NCI-H82 (cell line): ENCODE data around the gene STAT4.

ENCODE experiments used
- DNase-seq: peaks from one replicate; lab custom pipeline; 2025; lab: John Stamatoyannopoulos, UW

Gene STAT4

DNA sequence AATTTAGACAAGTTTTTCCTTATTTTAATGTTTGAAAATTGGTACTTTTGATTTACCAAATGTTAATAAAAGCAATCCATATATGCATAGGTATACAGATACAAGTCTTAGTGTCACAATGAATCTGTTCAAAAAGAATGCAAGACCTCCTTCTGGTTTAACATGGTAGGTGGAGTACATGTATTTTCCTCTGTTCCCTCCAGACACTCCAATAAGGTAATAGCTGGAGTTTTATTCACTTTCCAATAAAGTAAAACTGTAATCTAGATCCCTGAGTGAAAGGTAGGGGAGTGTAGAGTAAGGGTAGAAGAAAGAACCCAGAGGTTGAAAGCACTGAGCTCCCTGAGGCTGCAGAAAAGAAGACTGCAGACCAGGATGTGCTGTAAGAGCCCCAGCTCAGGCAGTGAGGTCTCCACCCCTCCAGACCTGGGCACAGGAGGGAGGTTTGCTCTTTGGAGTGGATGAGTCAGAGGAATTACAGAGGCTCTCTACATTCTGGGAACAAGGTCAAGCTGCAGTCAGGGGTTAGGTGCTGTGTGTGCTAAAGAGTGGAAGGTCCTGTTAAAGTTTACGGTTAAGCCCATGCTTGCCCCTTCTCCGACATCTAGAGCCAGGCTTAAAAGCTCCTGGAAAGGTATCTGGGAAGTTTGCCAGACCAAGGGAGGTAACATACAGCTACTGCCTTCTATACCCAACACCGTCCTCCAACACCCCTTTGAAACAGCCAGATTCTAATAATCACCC, 109.2 kb downstream of the STAT4 start:
- no peak for DNase-seq

DNA sequence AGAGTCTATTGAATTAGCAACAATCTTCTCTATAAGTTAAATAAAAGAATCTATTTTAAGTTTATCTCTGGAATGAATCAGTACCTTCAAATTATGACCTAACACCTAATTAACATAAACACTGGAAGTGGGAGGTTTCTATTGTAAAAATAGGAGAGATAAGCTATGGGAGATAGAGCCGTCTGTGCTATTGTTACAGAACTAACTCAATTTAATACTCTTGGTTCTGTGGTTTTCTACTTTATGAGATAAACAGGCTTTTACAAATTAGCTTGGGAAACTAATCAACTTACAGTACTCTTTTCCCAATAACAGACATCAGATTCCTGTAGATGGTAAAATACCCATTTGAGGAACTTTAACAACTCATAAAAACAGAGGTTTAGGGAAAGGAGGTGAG, 111.2 kb downstream of the STAT4 start:
- no peak for DNase-seq

DNA sequence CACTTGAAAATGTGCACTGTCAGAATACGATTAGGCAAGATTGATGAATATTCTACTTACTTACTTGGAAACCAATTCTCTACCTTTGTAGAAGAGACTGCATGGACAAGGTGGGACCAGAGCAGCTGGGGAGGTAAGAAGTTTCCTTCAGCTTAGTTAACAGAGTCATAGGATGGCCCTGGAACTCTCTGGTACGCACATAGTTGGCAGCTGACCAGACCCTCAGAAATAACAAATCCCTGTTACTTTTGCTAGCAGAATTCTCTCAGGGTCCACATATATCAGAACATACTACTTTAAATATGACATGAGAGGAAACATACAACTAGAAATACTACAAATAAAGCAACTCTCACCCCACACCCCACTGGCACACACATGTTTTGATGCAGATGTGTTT, 112.1 kb downstream of the STAT4 start:
- DNase-seq = no peak

DNA sequence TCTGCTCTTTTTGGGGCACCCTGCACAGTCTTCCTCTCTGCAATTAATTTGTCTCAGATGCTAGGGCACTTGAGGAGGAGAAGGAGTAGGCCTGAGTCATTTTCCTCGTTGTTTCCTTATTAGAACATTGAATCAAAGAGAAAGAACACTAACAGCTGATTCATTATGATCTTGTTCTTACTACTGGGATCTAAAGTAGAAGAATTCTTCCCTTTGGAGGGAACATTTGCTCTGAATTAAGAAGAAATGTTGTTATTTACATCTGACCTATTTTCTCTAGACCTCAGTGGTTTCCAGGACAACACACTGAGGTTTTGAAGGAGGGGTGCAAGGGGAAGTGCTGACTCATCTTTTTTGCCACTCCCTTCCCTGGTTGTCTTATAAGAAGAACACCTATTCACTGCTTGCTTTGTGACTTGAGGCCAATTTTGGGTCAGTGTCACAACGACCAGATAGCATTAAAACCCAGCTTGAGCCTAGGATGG, 112.5 kb downstream of the STAT4 start:
- no peak for DNase-seq

DNA sequence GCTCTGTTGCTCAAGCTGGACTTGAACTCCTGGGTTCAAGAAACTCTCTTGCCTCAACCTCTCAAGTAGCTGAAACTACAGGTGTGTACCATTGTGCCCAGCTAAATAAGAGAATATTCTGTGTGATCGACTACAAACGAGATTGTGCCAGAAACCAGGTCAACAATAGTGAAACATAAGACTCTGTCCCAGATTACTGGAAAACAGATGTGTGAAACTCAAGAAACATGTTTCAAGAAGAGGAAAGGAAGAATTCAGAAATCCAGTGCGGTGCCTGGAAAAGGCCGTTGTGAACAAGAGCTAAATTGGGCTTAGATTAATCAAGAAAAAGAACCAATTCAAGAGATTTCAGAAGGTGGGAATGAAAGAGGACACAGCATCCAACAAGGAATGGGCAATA, 113.4 kb downstream of the STAT4 start:
- DNase-seq = no peak

DNA sequence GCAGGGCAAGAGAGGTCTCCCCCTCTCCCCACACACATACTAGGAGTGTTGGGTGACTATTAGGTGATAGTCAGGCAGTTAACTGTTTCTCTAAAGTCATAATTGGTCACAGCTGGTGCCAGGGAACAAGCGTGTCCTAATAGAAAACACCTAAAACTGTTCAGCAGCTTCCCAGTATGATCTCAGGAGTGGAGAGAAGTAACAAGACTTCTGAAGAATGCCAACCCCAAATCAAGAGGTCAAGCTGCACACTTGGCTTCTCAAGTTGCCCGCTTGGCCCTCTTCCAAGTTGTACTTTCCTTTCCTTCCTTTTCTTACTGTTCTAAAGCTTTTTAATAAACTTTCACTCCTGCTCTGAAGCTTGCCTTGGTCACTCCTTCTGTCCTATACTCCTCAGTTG, 114.4 kb downstream of the STAT4 start:
- no peak for DNase-seq

DNA sequence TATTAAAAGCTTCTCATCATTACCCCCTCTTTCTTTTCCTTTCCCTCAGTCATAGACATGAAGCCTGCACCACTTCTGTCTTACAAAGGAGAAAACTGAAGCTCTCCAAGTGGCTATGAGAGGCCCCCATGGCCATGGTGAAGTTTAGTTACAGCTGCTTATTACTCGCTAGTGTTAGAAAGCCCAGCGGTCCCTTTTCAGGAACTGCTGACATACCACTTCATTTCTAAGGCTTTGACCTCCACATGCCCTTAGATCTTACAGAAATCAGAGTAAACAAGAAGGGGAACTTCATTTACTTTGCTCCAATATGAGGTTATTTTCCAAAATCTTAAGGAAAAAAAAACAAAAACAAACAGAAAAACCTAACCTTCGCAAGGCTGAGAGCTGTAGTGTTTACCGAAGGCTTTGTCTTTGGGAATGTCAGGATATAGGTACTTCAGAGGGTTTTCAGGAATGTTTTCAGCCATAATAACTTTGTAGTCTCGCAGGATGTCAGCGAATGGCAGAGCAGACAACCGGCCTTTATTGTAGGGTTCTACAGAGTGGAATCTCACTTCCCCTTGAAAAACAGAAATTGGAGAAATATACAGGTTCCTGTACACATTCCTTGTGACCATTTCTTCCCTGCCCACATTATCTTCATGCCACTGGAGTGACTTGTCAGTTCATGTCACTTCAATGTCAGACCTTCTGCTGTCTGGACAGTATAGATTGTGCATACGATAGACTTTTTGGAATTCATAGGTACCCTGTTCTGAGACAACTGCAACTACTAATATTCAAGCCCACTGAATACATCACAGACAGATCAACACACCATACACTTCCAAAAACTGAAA, 118.0 kb downstream of the STAT4 start:
- no peak for DNase-seq

DNA sequence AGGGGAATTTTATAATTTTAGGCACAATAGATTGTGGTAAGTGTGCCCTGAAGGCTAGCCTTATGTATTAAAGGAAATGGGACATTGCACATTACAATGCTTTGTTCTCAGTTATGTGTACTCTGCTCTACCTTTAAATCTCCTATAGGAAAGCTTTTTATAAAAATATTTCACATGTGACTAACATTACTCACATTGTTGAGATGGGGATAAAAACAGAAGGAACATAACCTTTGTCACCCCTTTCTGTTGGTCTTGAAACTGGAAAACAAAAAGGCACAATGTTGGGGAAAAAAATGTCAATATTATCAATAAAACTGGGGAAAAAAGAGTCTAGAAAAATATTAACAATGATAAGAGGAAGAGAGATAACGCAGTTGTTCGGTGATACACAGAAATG, 119.5 kb downstream of the STAT4 start:
- no peak for DNase-seq

DNA sequence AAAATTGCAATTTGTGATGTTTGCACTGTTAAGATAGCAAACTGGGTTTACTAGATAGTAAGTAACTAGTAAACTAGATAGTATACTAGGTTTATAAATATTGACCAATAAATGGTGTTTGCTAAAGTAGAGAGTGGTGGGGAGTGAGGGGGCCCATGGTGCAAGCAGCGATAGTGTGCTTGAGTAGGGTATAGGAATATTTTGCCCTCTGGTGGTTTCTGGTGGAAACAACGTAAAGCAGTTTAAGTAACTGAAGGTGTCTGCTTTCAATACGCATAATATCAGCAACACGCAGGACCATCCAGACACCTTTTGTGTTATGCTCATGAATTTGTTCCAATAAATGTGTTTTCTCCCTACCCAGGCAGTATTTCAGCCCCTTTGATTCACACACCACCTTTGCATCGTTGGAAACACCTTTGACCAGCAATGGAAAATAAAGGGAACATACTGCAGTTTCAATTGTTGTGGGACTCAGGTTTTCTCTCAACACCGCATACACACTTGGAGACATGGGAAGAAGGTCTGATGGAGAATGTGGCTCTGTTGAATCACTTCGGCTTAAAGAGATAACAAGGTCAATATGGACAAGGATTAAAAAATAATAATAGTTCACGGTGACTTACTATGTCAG, 120.2 kb downstream of the STAT4 start:
- peak; percentile 79 for DNase-seq

DNA sequence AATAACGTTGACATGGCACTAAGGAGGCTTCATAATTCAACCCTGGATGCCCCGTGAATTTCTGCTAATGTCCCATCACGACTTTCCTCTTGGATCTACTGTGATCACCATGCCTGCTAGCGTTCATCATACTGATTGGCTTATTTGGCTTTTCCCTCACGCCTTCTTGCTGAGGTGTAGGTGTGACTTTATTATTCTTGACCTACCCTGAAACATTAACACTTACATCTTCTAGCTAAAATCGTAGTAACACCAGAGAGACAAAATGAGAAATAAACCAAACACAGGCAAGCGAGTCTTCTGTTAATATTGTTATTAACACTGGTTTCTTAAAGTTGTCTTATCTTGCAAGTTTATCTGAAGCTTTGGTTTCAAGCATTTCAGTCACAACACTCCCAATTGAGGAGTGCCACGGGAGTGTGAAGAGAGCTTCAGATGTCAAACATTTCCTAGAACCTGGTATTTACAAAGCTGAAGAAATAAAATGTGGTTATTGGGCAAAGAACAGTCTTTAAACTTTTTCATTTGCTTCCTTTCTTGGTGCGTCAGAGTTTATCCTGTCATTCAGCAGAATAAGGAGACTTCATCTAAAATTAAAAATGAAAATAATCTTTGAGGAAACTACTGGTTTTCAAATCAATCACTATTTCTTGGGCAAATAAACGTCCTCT, 121.4 kb downstream of the STAT4 start:
- DNase-seq = no peak

DNA sequence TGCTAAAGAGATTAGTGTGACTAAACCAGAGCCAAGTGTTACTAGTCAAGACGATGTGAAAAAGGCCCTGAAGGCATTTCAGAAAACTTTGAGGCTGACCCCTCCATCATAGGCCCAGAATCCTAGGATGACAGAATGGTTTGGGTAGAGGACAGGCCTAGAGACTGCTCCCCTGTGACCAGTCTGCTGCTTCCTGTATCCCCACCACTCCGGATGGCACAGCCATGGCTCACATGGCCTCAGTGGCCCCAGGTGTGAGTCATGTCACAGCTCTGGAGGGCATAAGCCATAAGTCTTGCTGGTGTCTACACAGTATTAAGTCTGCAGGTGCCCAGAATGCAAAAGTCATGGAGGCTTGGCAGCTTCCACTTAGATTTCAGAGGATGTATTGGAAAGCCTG, 124.4 kb downstream of the STAT4 start:
- no peak for DNase-seq

DNA sequence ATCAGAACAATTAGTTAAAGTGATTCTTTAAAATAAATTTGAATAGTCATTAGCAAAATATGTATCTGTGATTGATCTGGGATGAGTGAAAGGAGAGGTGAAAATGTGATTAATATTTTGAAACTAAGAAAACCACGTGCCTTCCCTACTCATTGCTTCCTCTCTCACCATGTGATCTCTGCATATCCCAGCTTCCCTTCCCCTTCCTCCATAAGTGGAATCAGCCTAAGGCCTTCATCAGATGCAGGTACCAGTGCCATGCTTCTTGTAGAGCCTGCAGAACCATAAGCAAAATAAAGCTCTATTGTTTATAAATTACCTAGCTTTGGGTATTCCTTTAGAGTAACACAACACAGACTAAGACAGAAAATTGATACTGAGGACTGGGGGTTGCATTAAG, 125.7 kb downstream of the STAT4 start:
- DNase-seq = no peak

DNA sequence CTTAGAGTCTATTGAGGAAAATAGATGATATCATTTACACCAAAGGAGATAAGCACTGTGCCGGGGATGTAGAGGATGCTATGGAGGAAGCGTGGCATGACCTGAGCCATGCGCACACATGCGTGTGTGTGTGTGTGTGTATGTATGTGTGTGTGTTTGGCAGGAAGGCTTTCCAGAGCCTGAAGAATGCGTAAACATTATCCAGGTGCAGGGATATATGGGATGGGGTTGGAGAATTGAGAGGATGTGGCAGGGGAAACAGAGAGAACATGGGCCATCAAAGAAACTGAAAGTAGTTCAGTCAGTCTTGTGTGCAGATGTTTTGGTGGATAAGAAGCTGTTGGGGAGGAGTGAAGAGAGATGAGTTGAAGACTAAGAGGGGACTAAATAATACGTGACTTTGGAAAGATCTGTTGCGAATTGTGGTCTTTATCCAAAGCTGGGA, 127.5 kb downstream of the STAT4 start:
- DNase-seq = no peak

DNA sequence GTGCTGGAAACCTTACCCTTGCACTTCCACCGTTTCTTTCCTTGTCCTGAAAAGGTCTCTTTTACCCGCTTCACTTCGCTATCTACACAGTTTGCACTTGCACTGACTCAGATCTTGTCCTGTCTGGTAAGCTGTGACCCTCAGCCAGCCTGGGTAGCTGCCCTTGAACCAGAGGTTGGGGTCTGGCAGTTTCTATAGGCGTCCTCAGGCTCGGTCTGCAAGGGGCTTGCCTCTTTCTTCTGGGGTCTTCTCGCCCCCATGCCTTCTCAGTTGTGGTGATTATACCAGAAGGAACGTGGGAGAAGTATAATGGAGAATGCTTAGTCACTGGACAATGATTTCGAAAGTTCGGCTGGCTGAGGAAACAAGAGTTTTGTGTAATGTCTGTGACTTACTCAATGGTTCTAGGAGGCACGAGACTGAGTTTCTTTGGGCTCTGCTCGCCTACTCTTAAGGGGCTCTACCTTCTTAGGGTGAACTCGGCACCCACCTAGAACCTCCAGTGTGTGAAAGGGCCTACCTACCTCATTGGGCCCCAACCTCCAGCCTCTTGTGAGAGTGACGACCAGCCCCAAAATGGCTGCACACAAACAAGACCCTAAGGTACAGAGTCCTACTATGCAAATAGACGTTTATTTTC, 129.9 kb downstream of the STAT4 start:
- peak; percentile 62 for DNase-seq

DNA sequence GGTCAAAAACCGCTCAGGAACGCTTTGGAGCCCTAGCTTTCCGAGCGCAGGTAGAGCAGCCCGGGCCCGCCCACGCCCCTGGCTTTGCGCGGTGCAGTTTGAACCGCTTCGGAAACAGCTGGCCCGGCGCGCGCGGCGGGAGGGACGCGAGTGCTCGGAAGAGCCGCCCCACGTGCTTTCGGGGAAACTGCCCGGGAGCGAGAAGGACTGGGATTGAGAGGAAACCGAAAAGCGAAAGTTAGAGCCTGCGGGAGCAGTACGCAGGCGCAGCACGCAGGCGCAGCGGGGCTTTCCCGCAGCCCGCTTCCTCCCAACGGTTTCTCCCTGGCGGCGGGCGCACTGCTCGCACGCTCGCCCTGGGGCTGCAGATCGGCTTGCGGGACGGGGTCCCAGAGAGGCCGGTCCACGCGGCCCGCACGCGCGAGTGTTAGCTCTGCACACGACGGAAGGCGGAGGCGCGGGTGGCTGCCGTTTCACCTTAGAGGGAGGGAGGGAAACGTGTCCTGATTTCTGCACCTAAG, 130.5 kb downstream of the STAT4 start:
- DNase-seq = peak; percentile 97

DNA sequence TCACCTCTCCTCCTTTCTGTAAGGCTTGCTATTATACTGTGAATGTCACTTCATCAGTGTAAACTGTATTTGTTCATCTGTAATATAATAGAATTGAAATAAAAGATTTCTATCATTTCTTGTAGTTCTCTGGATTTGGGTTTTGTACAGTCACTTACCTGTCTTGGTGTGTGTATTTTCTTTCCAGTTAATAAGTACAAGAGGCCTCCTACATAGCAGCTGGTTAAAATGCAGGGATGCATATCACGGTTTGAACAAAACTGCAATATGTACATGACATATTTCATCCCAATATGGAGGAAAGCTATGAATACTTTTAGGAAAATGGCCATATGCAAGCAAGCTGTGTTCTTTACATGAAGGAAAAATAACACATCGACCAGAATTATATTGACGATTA, 131.4 kb downstream of the STAT4 start:
- no peak for DNase-seq

DNA sequence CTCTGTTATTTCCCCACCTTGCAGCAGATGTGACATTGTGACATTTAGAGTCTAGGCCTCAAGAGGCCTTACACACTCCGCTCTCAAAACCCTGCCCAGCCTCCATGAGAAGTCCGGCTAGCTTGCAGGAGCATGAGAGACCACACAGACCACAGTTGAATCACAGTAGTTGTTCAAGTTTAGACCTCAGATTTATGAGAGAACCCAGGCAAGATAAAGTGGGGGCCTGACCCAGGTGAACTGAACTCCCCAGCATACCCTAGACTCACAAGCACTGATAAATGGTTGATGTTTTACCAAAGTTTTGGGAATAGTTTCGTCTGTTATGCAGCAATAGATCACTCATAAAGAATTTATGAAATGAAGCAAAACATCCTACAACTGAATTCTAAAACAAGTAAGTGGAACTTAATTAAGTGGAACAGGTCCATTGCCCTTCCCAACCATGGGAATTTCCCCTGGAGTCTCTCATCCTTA, 132.1 kb downstream of the STAT4 start:
- DNase-seq = no peak

DNA sequence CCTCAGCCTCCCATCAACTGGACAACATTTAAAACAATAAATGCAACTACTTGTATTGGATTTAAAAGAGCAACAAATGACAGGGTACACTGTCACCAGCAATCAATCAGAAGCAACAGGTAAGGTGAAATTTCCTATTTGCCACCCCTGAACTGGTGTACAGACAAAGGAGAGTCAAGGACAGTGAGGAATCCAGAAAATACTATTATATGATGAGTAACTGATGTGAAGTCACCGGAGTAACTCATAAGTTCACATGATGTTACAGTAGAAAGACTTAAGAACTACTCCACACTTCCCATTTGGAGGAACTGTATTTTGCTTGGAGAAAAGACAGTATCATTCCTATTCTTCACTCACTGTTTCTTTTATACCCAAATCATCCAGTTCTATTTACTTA, 132.7 kb downstream of the STAT4 start:
- no peak for DNase-seq

DNA sequence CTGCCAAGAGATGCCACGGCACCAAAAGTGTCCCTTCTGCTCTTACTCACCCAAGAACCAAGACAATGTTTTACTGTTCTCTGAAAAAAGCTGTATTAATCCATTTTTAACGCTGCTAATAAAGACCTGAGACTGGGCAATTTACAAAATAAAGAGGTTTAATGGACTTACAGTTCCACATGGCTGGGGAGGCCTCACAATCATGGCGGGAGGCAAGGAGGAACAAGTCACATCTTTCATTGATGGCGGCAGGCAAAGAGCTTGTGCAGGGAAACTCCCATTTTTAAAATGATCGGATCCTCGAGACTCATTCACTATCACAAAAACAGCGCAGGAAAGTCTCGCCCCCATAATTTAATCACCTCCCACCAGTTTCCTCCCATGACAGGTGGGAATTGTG, 135.0 kb downstream of the STAT4 start:
- DNase-seq = no peak

DNA sequence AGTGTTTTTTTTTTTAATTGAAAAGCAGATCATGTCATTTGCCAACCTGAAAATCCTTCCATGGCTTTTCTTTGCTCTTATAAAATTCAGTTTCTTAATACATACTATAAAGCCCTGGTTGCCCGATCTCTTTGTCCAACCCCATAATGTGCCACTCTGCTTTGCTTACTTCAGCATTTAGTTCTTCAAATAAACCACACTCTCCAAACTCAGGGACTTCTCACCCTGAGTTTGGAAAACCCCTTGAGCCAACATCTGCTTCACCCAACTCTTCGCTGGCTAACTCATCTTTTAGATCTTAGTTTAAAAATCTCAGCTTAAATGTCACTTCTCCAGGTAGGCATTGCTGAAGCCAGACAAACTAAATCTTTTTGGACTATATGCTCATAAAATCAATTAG, 135.6 kb downstream of the STAT4 start:
- DNase-seq = no peak

DNA sequence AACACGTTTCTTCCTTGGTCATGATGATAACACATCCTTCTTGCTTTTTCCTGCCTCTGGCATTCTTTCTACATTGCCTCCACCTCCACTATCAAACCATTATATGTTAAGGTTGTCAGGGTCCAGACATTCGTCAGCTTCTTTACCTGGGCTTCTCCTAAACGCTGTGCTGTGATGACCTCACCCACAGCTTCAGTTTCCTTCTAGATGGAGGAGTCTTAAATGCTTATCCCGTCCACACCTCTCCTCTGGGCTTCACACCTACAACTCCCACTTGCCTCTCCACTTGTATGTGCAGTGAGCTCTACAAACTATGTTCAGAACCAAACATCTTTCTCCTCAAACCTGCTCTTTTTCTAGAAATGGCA, 136.2 kb downstream of the STAT4 start:
- DNase-seq = no peak
